Measurements from ENCODE around the gene IMMP2L. TPM values are rescaled to one million over a fixed set of nuclear protein-coding genes. Genes with fewer than 3 reads are reported as not detected.
"Not testable (repeated sequence)": the region's sequence is repeated elsewhere in the genome, so short reads cannot be mapped to it uniquely, and the experiment has no call there.

IMMP2L gene
- total RNA-seq, 2 experiments from 2014 or later = 15.8 to 25.8 TPM

DNA sequence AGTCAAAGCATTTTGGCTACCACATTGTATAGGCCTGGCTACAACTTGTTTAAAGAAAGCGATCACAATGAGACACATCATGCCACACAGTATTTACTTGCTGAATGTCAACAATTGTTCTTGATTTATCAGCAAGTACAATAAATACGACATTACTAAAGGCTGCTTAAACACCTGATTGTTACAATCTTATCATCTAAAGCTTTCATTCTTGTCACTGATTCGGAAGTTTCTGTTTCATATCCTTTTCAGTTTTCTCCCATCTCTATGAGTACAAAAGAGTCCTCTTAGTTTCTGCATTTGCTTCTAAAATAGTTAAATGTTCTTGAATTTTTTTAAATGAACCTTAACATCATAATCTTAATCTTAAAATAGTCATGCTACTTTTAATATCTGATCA, 599.5 kb downstream of the IMMP2L start:
- no peak overlapping the region for H3K27ac Mint-ChIP-seq
- DNase-seq = no peak
- ATAC-seq = no peak
- ChIA-PET POLR2A (no interaction called here), CTCF (no interaction called here)
- intact Hi-C loops (cut with DNase I, micrococcal nuclease) = no loop called here
- H3K27me3 Mint-ChIP-seq = no peaks in the 10 kb centered on the region
- H3K36me3 Mint-ChIP-seq (ENCODE audit: low read depth) = no peaks in the 10 kb centered on the region
- no peaks in the 10 kb centered on the region for H3K4me1 Mint-ChIP-seq
- no peaks in the 10 kb centered on the region for H3K9me3 Mint-ChIP-seq (ENCODE audit: low read depth)
- no peak overlapping the region for H3K4me3 Mint-ChIP-seq

DNA sequence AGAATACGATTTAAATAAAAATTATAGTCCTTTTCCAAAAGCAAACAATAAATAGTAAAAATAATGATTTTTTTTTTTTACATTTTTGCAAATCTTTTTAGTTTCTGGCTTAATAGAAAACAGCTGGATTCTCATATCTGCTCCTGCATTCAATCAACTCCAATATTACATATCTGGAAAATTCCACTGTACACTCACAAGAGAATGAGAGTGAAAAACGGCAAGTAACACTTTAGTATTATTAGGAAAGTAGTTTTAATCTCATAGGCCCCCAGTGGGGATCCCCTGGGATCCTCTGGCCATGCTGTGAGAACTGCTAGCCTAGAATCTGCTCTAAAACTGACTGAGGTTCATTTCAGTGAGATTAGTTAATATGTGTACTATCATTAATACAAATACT, 599.9 kb downstream of the IMMP2L start:
- no peak overlapping the region for H3K4me3 Mint-ChIP-seq
- no peaks in the 10 kb centered on the region for H3K9me3 Mint-ChIP-seq (ENCODE audit: low read depth)
- no peaks in the 10 kb centered on the region for H3K27me3 Mint-ChIP-seq
- CTCF ChIA-PET = no interaction called here
- no peaks in the 10 kb centered on the region for H3K36me3 Mint-ChIP-seq (ENCODE audit: low read depth)
- H3K4me1 Mint-ChIP-seq = no peaks in the 10 kb centered on the region
- ATAC-seq (no peak), DNase-seq (no peak)
- POLR2A ChIA-PET = no interaction called here
- intact Hi-C loops (cut with DNase I, micrococcal nuclease) = no loop called here
- H3K27ac Mint-ChIP-seq = no peak overlapping the region

DNA sequence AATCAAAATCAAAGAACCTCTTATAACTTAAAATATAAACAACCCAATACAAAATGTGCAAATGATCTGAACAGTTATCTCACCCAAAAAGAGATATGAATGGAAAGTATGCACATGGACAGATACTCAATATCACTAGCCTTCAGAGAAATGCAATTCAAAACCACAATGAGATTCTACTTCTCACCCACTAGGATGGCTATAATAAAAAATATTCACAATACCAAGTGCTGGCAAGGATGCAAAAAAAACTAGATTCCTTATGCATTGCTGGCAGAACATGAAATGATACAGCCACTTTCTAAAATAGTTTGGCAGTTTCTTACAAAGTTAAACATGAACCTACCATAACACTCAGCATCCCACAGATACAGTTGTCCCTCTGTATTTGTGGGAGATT, 601.5 kb downstream of the IMMP2L start:
- intact Hi-C loops (cut with DNase I, micrococcal nuclease) = no loop called here
- ChIA-PET CTCF (interaction anchor here (0.7 kb wide), 1 partner anchor 277 kb away, joined by 7 read pairs; no protein-coding TSS in a partner anchor), POLR2A (no interaction called here)
- no peaks in the 10 kb centered on the region for H3K27me3 Mint-ChIP-seq
- H3K27ac Mint-ChIP-seq = no peak overlapping the region
- H3K4me1 Mint-ChIP-seq = no peaks in the 10 kb centered on the region
- H3K9me3 Mint-ChIP-seq (ENCODE audit: low read depth) = no peaks in the 10 kb centered on the region
- H3K4me3 Mint-ChIP-seq = no peak overlapping the region
- no peaks in the 10 kb centered on the region for H3K36me3 Mint-ChIP-seq (ENCODE audit: low read depth)
- DNase-seq (no peak), ATAC-seq (no peak)

- DNase-seq = no peak
- H3K4me3 Mint-ChIP-seq = no peak overlapping the region
- no peak for ATAC-seq
- no peaks in the 10 kb centered on the region for H3K27me3 Mint-ChIP-seq
- POLR2A ChIA-PET = interaction anchor here (0.7 kb wide), 1 partner anchor 1993 kb away, joined by 4 read pairs; no protein-coding TSS in a partner anchor
- CTCF ChIA-PET = interaction anchor here (1.1 kb wide), 1 partner anchor 21 kb away, joined by 5 read pairs; no protein-coding TSS in a partner anchor
- no peak overlapping the region for H3K27ac Mint-ChIP-seq
- intact Hi-C loops (cut with DNase I, micrococcal nuclease) = no loop called here
- H3K36me3 Mint-ChIP-seq (ENCODE audit: low read depth) = no peaks in the 10 kb centered on the region
- no peaks in the 10 kb centered on the region for H3K9me3 Mint-ChIP-seq (ENCODE audit: low read depth)
- H3K4me1 Mint-ChIP-seq = peaks cover 12% of the 10 kb centered on the region
These were observed 614.0 kb downstream of the IMMP2L start for GRCh38 chr7:110948280-110948679.

GRCh38 chr7:110947408-110947807, 614.9 kb downstream of the IMMP2L start:
- Mint-ChIP-seq H3K36me3 (ENCODE audit: low read depth) (no peaks in the 10 kb centered on the region), H3K27ac (no peak overlapping the region), H3K4me1 (peaks cover 12% of the 10 kb centered on the region), H3K9me3 (ENCODE audit: low read depth) (no peaks in the 10 kb centered on the region), H3K4me3 (no peak overlapping the region), H3K27me3 (no peaks in the 10 kb centered on the region)
- ATAC-seq (no peak), DNase-seq (no peak)
- CTCF ChIA-PET = no interaction called here
- POLR2A ChIA-PET = no interaction called here
- intact Hi-C loops (cut with DNase I, micrococcal nuclease) = no loop called here

- ATAC-seq (no peak), DNase-seq (no peak)
- POLR2A ChIA-PET = no interaction called here
- no peaks in the 10 kb centered on the region for H3K9me3 Mint-ChIP-seq (ENCODE audit: low read depth)
- intact Hi-C loops (cut with DNase I, micrococcal nuclease) = no loop called here
- no peaks in the 10 kb centered on the region for H3K27me3 Mint-ChIP-seq
- CTCF ChIA-PET = interaction anchor here (0.6 kb wide), 1 partner anchor 819 kb away, joined by 3 read pairs; no protein-coding TSS in a partner anchor
- peaks cover 16% of the 10 kb centered on the region for H3K4me1 Mint-ChIP-seq
- H3K27ac Mint-ChIP-seq = no peak overlapping the region
- no peaks in the 10 kb centered on the region for H3K36me3 Mint-ChIP-seq (ENCODE audit: low read depth)
- no peak overlapping the region for H3K4me3 Mint-ChIP-seq
These were observed 617.2 kb downstream of the IMMP2L start for GRCh38 chr7:110944966-110945644.

GRCh38 chr7:110944448-110944847, 617.8 kb downstream of the IMMP2L start:
- H3K27ac Mint-ChIP-seq = no peak overlapping the region
- H3K4me3 Mint-ChIP-seq = no peak overlapping the region
- no peaks in the 10 kb centered on the region for H3K9me3 Mint-ChIP-seq (ENCODE audit: low read depth)
- intact Hi-C loops (cut with DNase I, micrococcal nuclease) = no loop called here
- ATAC-seq (no peak), DNase-seq (no peak)
- POLR2A ChIA-PET = no interaction called here
- H3K27me3 Mint-ChIP-seq = no peaks in the 10 kb centered on the region
- H3K4me1 Mint-ChIP-seq = peaks cover 13% of the 10 kb centered on the region
- H3K36me3 Mint-ChIP-seq (ENCODE audit: low read depth) = no peaks in the 10 kb centered on the region
- CTCF ChIA-PET = no interaction called here

- ChIA-PET CTCF (no interaction called here), POLR2A (no interaction called here)
- no peaks in the 10 kb centered on the region for H3K9me3 Mint-ChIP-seq (ENCODE audit: low read depth)
- intact Hi-C loops (cut with DNase I, micrococcal nuclease) = no loop called here
- peaks cover 13% of the 10 kb centered on the region for H3K4me1 Mint-ChIP-seq
- no peak overlapping the region for H3K4me3 Mint-ChIP-seq
- no peak for ATAC-seq
- no peak for DNase-seq
- no peaks in the 10 kb centered on the region for H3K36me3 Mint-ChIP-seq (ENCODE audit: low read depth)
- H3K27me3 Mint-ChIP-seq = no peaks in the 10 kb centered on the region
- no peak overlapping the region for H3K27ac Mint-ChIP-seq
These were observed 618.5 kb downstream of the IMMP2L start for GRCh38 chr7:110943701-110944345.

GRCh38 chr7:110941385-110941784, 620.9 kb downstream of the IMMP2L start:
- ChIA-PET CTCF (no interaction called here), POLR2A (no interaction called here)
- Mint-ChIP-seq H3K4me1 (peaks cover 13% of the 10 kb centered on the region), H3K4me3 (no peak overlapping the region), H3K36me3 (ENCODE audit: low read depth) (no peaks in the 10 kb centered on the region), H3K27ac (no peak overlapping the region), H3K9me3 (ENCODE audit: low read depth) (no peaks in the 10 kb centered on the region), H3K27me3 (no peaks in the 10 kb centered on the region)
- intact Hi-C loops (cut with DNase I, micrococcal nuclease) = no loop called here
- ATAC-seq = no peak
- no peak for DNase-seq

- CTCF ChIA-PET = no interaction called here
- peaks cover 13% of the 10 kb centered on the region for H3K4me1 Mint-ChIP-seq
- no peak overlapping the region for H3K27ac Mint-ChIP-seq
- POLR2A ChIA-PET = no interaction called here
- ATAC-seq = no peak
- DNase-seq = no peak
- no peaks in the 10 kb centered on the region for H3K36me3 Mint-ChIP-seq (ENCODE audit: low read depth)
- intact Hi-C loops (cut with DNase I, micrococcal nuclease) = no loop called here
- no peaks in the 10 kb centered on the region for H3K9me3 Mint-ChIP-seq (ENCODE audit: low read depth)
- H3K27me3 Mint-ChIP-seq = no peaks in the 10 kb centered on the region
- H3K4me3 Mint-ChIP-seq = no peak overlapping the region
These were observed 621.5 kb downstream of the IMMP2L start for GRCh38 chr7:110940756-110941155.

GRCh38 chr7:110938165-110938564, 624.1 kb downstream of the IMMP2L start:
- POLR2A ChIA-PET = no interaction called here
- intact Hi-C loops (cut with DNase I, micrococcal nuclease) = no loop called here
- Mint-ChIP-seq H3K27ac (no peak overlapping the region), H3K4me3 (no peak overlapping the region), H3K27me3 (no peaks in the 10 kb centered on the region), H3K4me1 (peaks cover 7% of the 10 kb centered on the region), H3K9me3 (ENCODE audit: low read depth) (peaks cover 5% of the 10 kb centered on the region), H3K36me3 (ENCODE audit: low read depth) (peaks cover 6% of the 10 kb centered on the region)
- no peak for ATAC-seq
- DNase-seq = no peak
- CTCF ChIA-PET = interaction anchor here (0.8 kb wide), 1 partner anchor 166 kb away, joined by 3 read pairs; no protein-coding TSS in a partner anchor

DNA sequence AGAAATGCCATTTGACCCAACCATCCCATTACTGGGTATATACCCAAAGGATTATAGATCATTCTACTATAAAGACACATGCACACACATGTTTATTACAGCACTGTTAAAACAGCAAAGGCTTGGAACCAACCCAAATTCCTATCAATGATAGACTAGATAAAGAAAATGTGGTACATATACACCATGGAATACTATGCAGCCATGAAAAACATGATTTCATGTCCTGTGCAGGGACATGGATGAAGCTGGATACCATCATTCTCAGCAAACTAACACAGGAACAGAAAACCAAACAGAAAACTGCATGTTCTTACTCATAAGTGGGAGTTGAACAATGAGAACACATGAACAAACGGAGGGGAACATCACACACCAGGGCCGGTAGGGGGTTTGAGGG, 625.6 kb downstream of the IMMP2L start:
- H3K4me1 Mint-ChIP-seq; intact Hi-C loops (cut with DNase I, micrococcal nuclease); ATAC-seq; CTCF ChIA-PET; POLR2A ChIA-PET; H3K36me3 Mint-ChIP-seq (ENCODE audit: low read depth); H3K4me3 Mint-ChIP-seq; DNase-seq; H3K27me3 Mint-ChIP-seq; H3K27ac Mint-ChIP-seq; H3K9me3 Mint-ChIP-seq (ENCODE audit: low read depth): not testable (repeated sequence)
